Medulla oblongata (tissue), 1 donor: ENCODE data around the gene ZBTB8A.
A peak's percentile ranks its signal among the peaks of the same experiment; 100 is the strongest.
"Not testable (repeated sequence)": the region's sequence is repeated elsewhere in the genome, so short reads cannot be mapped to it uniquely, and the experiment has no call there.

Source experiments
- DNase-seq: peaks from one replicate; pipeline ENCODE4 v3.0.0-alpha.2; 2015; ENCODE audit errors: extremely low spot score

The ZBTB8A gene

GRCh38 chr1:32538887-32539583 is at the start of gene ZBTB8A:
Gene ZBTB8A (plus strand): TSS chr1:32539427. CDS start chr1:32592932, 53,505 bp downstream.
- DNase-seq: peak; percentile 25

- no peak for DNase-seq
These were observed 49.3 kb upstream of the ZBTB8A start for GRCh38 chr1:32489774-32490454.

- DNase-seq: no peak
These were observed 47.8 kb upstream of the ZBTB8A start for GRCh38 chr1:32491386-32491785.

GRCh38 chr1:32494196-32494595 is 45.0 kb upstream of the ZBTB8A start:
- no peak for DNase-seq

- no peak for DNase-seq
These were observed 44.4 kb upstream of the ZBTB8A start for GRCh38 chr1:32494711-32495337.

GRCh38 chr1:32496127-32496526 is 43.1 kb upstream of the ZBTB8A start:
- peak; percentile 11 for DNase-seq

- no peak for DNase-seq
These were observed 40.5 kb upstream of the ZBTB8A start for GRCh38 chr1:32498751-32499150.

GRCh38 chr1:32500387-32501209 is 38.6 kb upstream of the ZBTB8A start:
- DNase-seq: peak; percentile 62

- peak; percentile 38 for DNase-seq
These were observed 37.4 kb upstream of the ZBTB8A start for GRCh38 chr1:32501865-32502264.

GRCh38 chr1:32503153-32503552 is 36.1 kb upstream of the ZBTB8A start:
- DNase-seq: no peak

- no peak for DNase-seq
These were observed 32.2 kb upstream of the ZBTB8A start for GRCh38 chr1:32507021-32507420.

GRCh38 chr1:32508761-32509160 is 30.5 kb upstream of the ZBTB8A start:
- DNase-seq: no peak

GRCh38 chr1:32509939-32510338 is 29.3 kb upstream of the ZBTB8A start:
- DNase-seq: no peak

GRCh38 chr1:32516402-32516801 is 22.8 kb upstream of the ZBTB8A start:
- DNase-seq: no peak

- DNase-seq: no peak
These were observed 20.3 kb upstream of the ZBTB8A start for GRCh38 chr1:32518976-32519375.

GRCh38 chr1:32521165-32521564 is 18.1 kb upstream of the ZBTB8A start:
- no peak for DNase-seq

- DNase-seq: no peak
These were observed 14.2 kb upstream of the ZBTB8A start for GRCh38 chr1:32525053-32525452.

GRCh38 chr1:32525661-32526444 is 13.4 kb upstream of the ZBTB8A start:
- no peak for DNase-seq

- DNase-seq: not testable (repeated sequence)
These were observed 10.7 kb upstream of the ZBTB8A start for GRCh38 chr1:32528550-32528949.

GRCh38 chr1:32533792-32534327 is 5.4 kb upstream of the ZBTB8A start:
- DNase-seq: no peak

GRCh38 chr1:32536117-32536516 is 3.1 kb upstream of the ZBTB8A start:
- peak; percentile 44 for DNase-seq
